Left renal pelvis (tissue), 4 donors: Measurements from ENCODE around the gene ZNF683. TPM values are rescaled to one million over a fixed set of nuclear protein-coding genes. Genes with fewer than 3 reads are reported as not detected.
"Not testable (repeated sequence)": the region's sequence is repeated elsewhere in the genome, so short reads cannot be mapped to it uniquely, and the experiment has no call there.

ENCODE experiments used
- DNase-seq, 4 donors: peaks; one replicate each; pipeline ENCODE4 v3.0.0-alpha.2; 2013; ENCODE audit warnings: low read depth in 4 of 4, low spot score in 3 of 4
- polyA plus RNA-seq, 4 donors: library from polyadenylated mRNA; unstranded; fragments of 120-200 nt; gene quantifications; one replicate each; pipeline ENCODE4 v1.2.1, GENCODE V29; 2013; ENCODE audit not compliant: insufficient read length in 4 of 4

Gene ZNF683
- polyA plus RNA-seq, 4 donors: not detected

GRCh38 chr1:26340047-26340481, 32.5 kb downstream of the ZNF683 start:
- DNase-seq: no peak

GRCh38 chr1:26338670-26339069, 33.9 kb downstream of the ZNF683 start:
- DNase-seq: no peak

GRCh38 chr1:26337625-26338024, 34.9 kb downstream of the ZNF683 start:
- no peak for DNase-seq

- DNase-seq: no peak
Measured at GRCh38 chr1:26337206-26337535, 35.4 kb downstream of the ZNF683 start.

GRCh38 chr1:26336477-26337205, 35.9 kb downstream of the ZNF683 start:
- DNase-seq: peak in 2 of 4 donors; percentile 35 to 39

GRCh38 chr1:26335774-26336476, 36.6 kb downstream of the ZNF683 start:
- DNase-seq: no peak

- DNase-seq: not testable (repeated sequence)
Measured at GRCh38 chr1:26333312-26333711, 39.2 kb downstream of the ZNF683 start.

- DNase-seq: no peak
Measured at GRCh38 chr1:26330276-26330675, 42.3 kb downstream of the ZNF683 start.

- DNase-seq: not testable (repeated sequence)
Measured at GRCh38 chr1:26329380-26329779, 43.2 kb downstream of the ZNF683 start.

GRCh38 chr1:26328597-26328996, 44.0 kb downstream of the ZNF683 start:
- DNase-seq: no peak

GRCh38 chr1:26327956-26328362, 44.6 kb downstream of the ZNF683 start:
- no peak for DNase-seq

- no peak for DNase-seq
Measured at GRCh38 chr1:26324550-26324949, 48.0 kb downstream of the ZNF683 start.

GRCh38 chr1:26323382-26323781, 49.2 kb downstream of the ZNF683 start:
- no peak for DNase-seq

GRCh38 chr1:26322042-26322331, 50.6 kb downstream of the ZNF683 start:
- no peak for DNase-seq

GRCh38 chr1:26321315-26322041, 51.1 kb downstream of the ZNF683 start:
- DNase-seq: peak; percentile 35 to 67 (median 64)

GRCh38 chr1:26320896-26321295, 51.7 kb downstream of the ZNF683 start:
- no peak for DNase-seq

- DNase-seq: no peak
Measured at GRCh38 chr1:26318338-26319064, 54.0 kb downstream of the ZNF683 start.

GRCh38 chr1:26317612-26318337, 54.8 kb downstream of the ZNF683 start, which contains the start of gene CD52:
CD52 (plus strand) TSS chr1:26317958; CDS start chr1:26318018, 60 bp downstream.
- DNase-seq: no peak

- no peak for DNase-seq
Measured at GRCh38 chr1:26317146-26317545, 55.4 kb downstream of the ZNF683 start.
